ENCODE data around the gene GLIS1.
"Not testable (repeated sequence)": the region's sequence is repeated elsewhere in the genome, so short reads cannot be mapped to it uniquely, and the experiment has no call there.

Gene GLIS1

GRCh38 chr1:53652441-53653199, 86.3 kb downstream of the GLIS1 start:
- no peak overlapping the region for H3K4me3 ChIP-seq (ENCODE audit: insufficient read depth, low read length, poor library complexity, severe bottlenecking)
- TF ChIP-seq CTCF (IDR thresholded peaks at IDR 0.05; ENCODE audit: insufficient read depth, low read length, poor library complexity, severe bottlenecking) (no peak), EZH2phosphoT487 (conservative IDR thresholded peaks at IDR 0.05; ENCODE audit: low read length) (no peak)
- no peaks in the 10 kb centered on the region for H3K27me3 ChIP-seq (ENCODE audit: low read length)
- H3K4me2 ChIP-seq (ENCODE audit: low read depth, low read length, poor library complexity, severe bottlenecking) = no peak overlapping the region
- H3K9me3 ChIP-seq (ENCODE audit: insufficient read depth, low read length) = no peaks in the 10 kb centered on the region
- H3K9ac ChIP-seq (ENCODE audit: low read length) = no peak overlapping the region
- H3K36me3 ChIP-seq (ENCODE audit: low read length) = no peaks in the 10 kb centered on the region
- H2AFZ ChIP-seq (ENCODE audit: low read depth, low read length, severe bottlenecking) = no peak overlapping the region
- no peaks in the 10 kb centered on the region for H3F3A ChIP-seq (ENCODE audit: insufficient read depth)
- no peak overlapping the region for H3K27ac ChIP-seq (ENCODE audit: low read depth, low read length)
- no peaks in the 10 kb centered on the region for H3K9me2 ChIP-seq (replicated peaks; ENCODE audit: insufficient read depth, low read length)
- H4K20me1 ChIP-seq (ENCODE audit: low read depth, low read length) = no peaks in the 10 kb centered on the region
- no peaks in the 10 kb centered on the region for H3K79me2 ChIP-seq (ENCODE audit: insufficient read depth, low read length)

- Histone ChIP-seq H3K4me3 (ENCODE audit: insufficient read depth, low read length, poor library complexity, severe bottlenecking) (no peak overlapping the region), H3K9me2 (replicated peaks; ENCODE audit: insufficient read depth, low read length) (no peaks in the 10 kb centered on the region), H2AFZ (ENCODE audit: low read depth, low read length, severe bottlenecking) (no peak overlapping the region), H3K27ac (ENCODE audit: low read depth, low read length) (no peak overlapping the region), H3K79me2 (ENCODE audit: insufficient read depth, low read length) (no peaks in the 10 kb centered on the region), H3K36me3 (ENCODE audit: low read length) (no peaks in the 10 kb centered on the region), H3F3A (ENCODE audit: insufficient read depth) (no peaks in the 10 kb centered on the region), H3K9ac (ENCODE audit: low read length) (no peak overlapping the region), H4K20me1 (ENCODE audit: low read depth, low read length) (no peaks in the 10 kb centered on the region), H3K4me2 (ENCODE audit: low read depth, low read length, poor library complexity, severe bottlenecking) (no peak overlapping the region), H3K9me3 (ENCODE audit: insufficient read depth, low read length) (no peaks in the 10 kb centered on the region), H3K27me3 (ENCODE audit: low read length) (no peaks in the 10 kb centered on the region)
- TF ChIP-seq EZH2phosphoT487 (conservative IDR thresholded peaks at IDR 0.05; ENCODE audit: low read length) = no peak
- no peak for TF ChIP-seq CTCF (IDR thresholded peaks at IDR 0.05; ENCODE audit: insufficient read depth, low read length, poor library complexity, severe bottlenecking)
Measured at GRCh38 chr1:53651356-53651755, 87.6 kb downstream of the GLIS1 start.

- no peaks in the 10 kb centered on the region for H3K27me3 ChIP-seq (ENCODE audit: low read length)
- no peaks in the 10 kb centered on the region for H3K79me2 ChIP-seq (ENCODE audit: insufficient read depth, low read length)
- no peaks in the 10 kb centered on the region for H4K20me1 ChIP-seq (ENCODE audit: low read depth, low read length)
- TF ChIP-seq CTCF (IDR thresholded peaks at IDR 0.05; ENCODE audit: insufficient read depth, low read length, poor library complexity, severe bottlenecking) (no peak), EZH2phosphoT487 (conservative IDR thresholded peaks at IDR 0.05; ENCODE audit: low read length) (no peak)
- no peak overlapping the region for H3K4me3 ChIP-seq (ENCODE audit: insufficient read depth, low read length, poor library complexity, severe bottlenecking)
- no peak overlapping the region for H3K9ac ChIP-seq (ENCODE audit: low read length)
- no peak overlapping the region for H3K27ac ChIP-seq (ENCODE audit: low read depth, low read length)
- H3K36me3 ChIP-seq (ENCODE audit: low read length) = no peaks in the 10 kb centered on the region
- no peaks in the 10 kb centered on the region for H3K9me3 ChIP-seq (ENCODE audit: insufficient read depth, low read length)
- H3K9me2 ChIP-seq (replicated peaks; ENCODE audit: insufficient read depth, low read length) = no peaks in the 10 kb centered on the region
- no peaks in the 10 kb centered on the region for H3F3A ChIP-seq (ENCODE audit: insufficient read depth)
- no peak overlapping the region for H2AFZ ChIP-seq (ENCODE audit: low read depth, low read length, severe bottlenecking)
- no peak overlapping the region for H3K4me2 ChIP-seq (ENCODE audit: low read depth, low read length, poor library complexity, severe bottlenecking)
Measured at GRCh38 chr1:53648516-53648915, 90.4 kb downstream of the GLIS1 start.

- H3K27ac ChIP-seq (ENCODE audit: low read depth, low read length); H2AFZ ChIP-seq (ENCODE audit: low read depth, low read length, severe bottlenecking): not testable (repeated sequence)
Measured at GRCh38 chr1:53647915-53648314, 91.0 kb downstream of the GLIS1 start.

More at GRCh38 chr1:53647915-53648314, 91.0 kb downstream of the GLIS1 start:
- not testable (repeated sequence) for H3K4me2 ChIP-seq (ENCODE audit: low read depth, low read length, poor library complexity, severe bottlenecking); H3K79me2 ChIP-seq (ENCODE audit: insufficient read depth, low read length); H3K27me3 ChIP-seq (ENCODE audit: low read length); H3K4me3 ChIP-seq (ENCODE audit: insufficient read depth, low read length, poor library complexity, severe bottlenecking); H3K9me2 ChIP-seq (replicated peaks; ENCODE audit: insufficient read depth, low read length); H3K36me3 ChIP-seq (ENCODE audit: low read length); H4K20me1 ChIP-seq (ENCODE audit: low read depth, low read length); H3K9me3 ChIP-seq (ENCODE audit: insufficient read depth, low read length); H3F3A ChIP-seq (ENCODE audit: insufficient read depth); H3K9ac ChIP-seq (ENCODE audit: low read length)
